ENCODE measurements around the gene CASZ1. TPM values are rescaled to one million over a fixed set of nuclear protein-coding genes. Genes with fewer than 3 reads are reported as not detected.

Gene CASZ1
- total and polyA plus RNA-seq, 9 of the 15 experiments (the other 6 are each of a cell fraction or from before 2014, with no cell fraction given): 0.01 to 4.0 (median 0.76) TPM; not detected in 1

- CTCF ChIA-PET (ENCODE audit: low intra/inter-chr PET ratio): no interaction called here
- POLR2A ChIA-PET: interaction anchor here (0.7 to 1.2 kb wide), 3 partner anchors 9 to 258 kb away, joined by 3 read pairs; no protein-coding TSS in a partner anchor
- ATAC-seq (no peak), FAIRE-seq (no peak), DNase-seq (ENCODE audit: extremely low read depth in 1 of 4, low spot score in 3 of 4) (no peak)
- H3K79me2 ChIP-seq (ENCODE audit: control insufficient read depth, insufficient read depth, low read length): no peaks in the 10 kb centered on the region
- H3K4me3 ChIP-seq: no peak overlapping the region
- H3K27ac ChIP-seq (ENCODE audit: extremely low read depth, low read depth, low read length): no peak overlapping the region
- H4K20me1 ChIP-seq (replicated peaks; ENCODE audit: control insufficient read depth, insufficient read depth, low read length): peaks cover 16% of the 10 kb centered on the region
- H3K27me3 ChIP-seq (ENCODE audit: control insufficient read depth in 2 of 2, insufficient read depth in 2 of 2, low read length in 2 of 2): peaks cover 60 to 85% of the 10 kb centered on the region in 2 experiments
- H3K36me3 ChIP-seq (ENCODE audit: control insufficient read depth, insufficient read depth, low read length): no peaks in the 10 kb centered on the region
- no TSS peak for BruUV-seq (replicated peaks)
- H3K9me3 ChIP-seq (replicated peaks; ENCODE audit: control insufficient read depth, insufficient read depth, low read depth, low read length): no peaks in the 10 kb centered on the region
- peaks cover 4% of the 10 kb centered on the region for H3K9me1 ChIP-seq (ENCODE audit: control insufficient read depth, insufficient read depth, low read length)
- in situ Hi-C loops (cut with MboI) (no loop called here), intact Hi-C loops (cut with micrococcal nuclease) (no loop called here)
- TF ChIP-seq BCLAF1 (IDR thresholded peaks at IDR 0.05; ENCODE audit: borderline replicate concordance in 1 of 2, control insufficient read depth in 1 of 2, low read depth in 2 of 2, low read length in 1 of 2) (no peak), YY1 (IDR thresholded peaks at IDR 0.05; ENCODE audit: borderline replicate concordance in 1 of 3, control insufficient read depth in 1 of 3, extremely low read depth in 1 of 3, insufficient read depth in 3 of 3, insufficient read length in 1 of 3, insufficient replicate concordance in 2 of 3, low read depth in 1 of 3, low read length in 2 of 3) (peak in 1 of 3 experiments; percentile 9)
- no peak overlapping the region; a peak in 1 of 4 replicates for H3K9ac ChIP-seq (ENCODE audit: insufficient read depth in 1 of 2, low read depth in 2 of 2, low read length in 2 of 2)
- H3K4me1 ChIP-seq (replicated peaks in 1 of 2; ENCODE audit: control insufficient read depth in 2 of 2, insufficient read depth in 2 of 2, low read length in 2 of 2): peaks cover 0 to 5% of the 10 kb centered on the region in 2 experiments; a peak in 1 of 5 replicates
- WGBS (ENCODE audit: insufficient coverage, low coverage, missing lambda C conversion rate): 0% methylated on average over 8 of the region's 8 CpGs
- no peak overlapping the region for H3K4me2 ChIP-seq (ENCODE audit: insufficient read depth, low read length)
- H2AFZ ChIP-seq (ENCODE audit: low read depth, low read length): no peak overlapping the region
These were observed 15.3 kb downstream of the CASZ1 start for GRCh38 chr1:10781137-10781536.
